Regular cardiac myocyte (primary cell): ENCODE measurements around the gene EHF. TPM values are rescaled to one million over a fixed set of nuclear protein-coding genes. Genes with fewer than 3 reads are reported as not detected.

Experiments used
- total RNA-seq: library from RNA; depleted of rRNA; stranded (reverse); fragments of >200 nt; gene quantifications from 2 replicates; pipeline ENCODE4 v1.2.3, GENCODE V29; 2014

The EHF gene
- under 0.01 and 0.28 TPM in 2 replicates for total RNA-seq

GRCh38 chr11:34620820-34621792 lies at the start of gene EHF:
Gene EHF, plus strand, starts transcription at chr11:34621093. Its CDS starts 21,538 bp downstream, at chr11:34642631.

Other genes starting within 250 kb of the EHF start
- 53.1 and 89.6 TPM in 2 replicates for gene CAT, start 182.2 kb upstream of the EHF start, total RNA-seq
- not detected in 2 replicates for gene ELF5, start 107.3 kb upstream of the EHF start, total RNA-seq